Activated CD4-positive, alpha-beta T cell treated with anti-CD3 and anti-CD28 coated beads, Interleukin-2, amount 50 U/mL, for 16 hours (primary cell): Measurements from ENCODE around the gene AK3.
"Not testable (repeated sequence)": the region's sequence is repeated elsewhere in the genome, so short reads cannot be mapped to it uniquely, and the experiment has no call there.

Experiments
- DNase-seq: peaks from one replicate; pipeline ENCODE4 v3.0.0-alpha.2; 2020

Gene AK3

DNA sequence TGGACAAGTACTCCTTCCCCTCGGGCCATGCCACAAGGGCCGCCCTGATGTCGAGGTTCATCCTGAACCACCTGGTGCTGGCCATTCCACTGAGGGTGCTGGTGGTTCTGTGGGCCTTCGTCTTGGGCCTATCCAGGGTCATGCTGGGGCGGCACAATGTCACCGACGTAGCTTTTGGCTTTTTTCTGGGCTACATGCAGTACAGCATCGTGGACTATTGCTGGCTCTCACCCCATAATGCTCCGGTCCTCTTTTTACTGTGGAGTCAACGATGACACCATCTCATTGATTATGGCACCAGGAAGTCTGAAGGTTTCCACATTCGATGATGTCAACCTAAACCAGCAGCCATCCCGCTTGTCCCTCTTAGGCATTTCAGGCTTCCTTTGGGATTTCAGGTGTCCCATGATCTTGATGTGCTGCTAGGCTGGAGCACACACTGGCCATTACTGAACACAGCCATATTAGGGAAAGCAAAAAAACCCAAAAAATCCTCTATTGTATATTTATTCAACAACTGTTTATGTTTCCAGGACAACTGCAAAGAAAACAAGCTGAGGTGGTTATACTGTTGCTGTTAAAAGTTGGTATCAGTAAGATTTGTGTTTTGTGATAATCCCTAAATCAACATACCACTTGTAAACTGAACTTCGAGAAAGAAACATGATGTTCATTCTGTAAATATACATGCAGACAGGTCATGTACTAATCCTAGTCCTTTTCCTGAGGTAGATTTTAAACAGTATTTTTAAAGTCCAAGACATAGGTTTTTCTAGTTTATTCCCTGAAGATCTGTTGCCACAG, 77.8 kb downstream of the AK3 start:
- no peak for DNase-seq

DNA sequence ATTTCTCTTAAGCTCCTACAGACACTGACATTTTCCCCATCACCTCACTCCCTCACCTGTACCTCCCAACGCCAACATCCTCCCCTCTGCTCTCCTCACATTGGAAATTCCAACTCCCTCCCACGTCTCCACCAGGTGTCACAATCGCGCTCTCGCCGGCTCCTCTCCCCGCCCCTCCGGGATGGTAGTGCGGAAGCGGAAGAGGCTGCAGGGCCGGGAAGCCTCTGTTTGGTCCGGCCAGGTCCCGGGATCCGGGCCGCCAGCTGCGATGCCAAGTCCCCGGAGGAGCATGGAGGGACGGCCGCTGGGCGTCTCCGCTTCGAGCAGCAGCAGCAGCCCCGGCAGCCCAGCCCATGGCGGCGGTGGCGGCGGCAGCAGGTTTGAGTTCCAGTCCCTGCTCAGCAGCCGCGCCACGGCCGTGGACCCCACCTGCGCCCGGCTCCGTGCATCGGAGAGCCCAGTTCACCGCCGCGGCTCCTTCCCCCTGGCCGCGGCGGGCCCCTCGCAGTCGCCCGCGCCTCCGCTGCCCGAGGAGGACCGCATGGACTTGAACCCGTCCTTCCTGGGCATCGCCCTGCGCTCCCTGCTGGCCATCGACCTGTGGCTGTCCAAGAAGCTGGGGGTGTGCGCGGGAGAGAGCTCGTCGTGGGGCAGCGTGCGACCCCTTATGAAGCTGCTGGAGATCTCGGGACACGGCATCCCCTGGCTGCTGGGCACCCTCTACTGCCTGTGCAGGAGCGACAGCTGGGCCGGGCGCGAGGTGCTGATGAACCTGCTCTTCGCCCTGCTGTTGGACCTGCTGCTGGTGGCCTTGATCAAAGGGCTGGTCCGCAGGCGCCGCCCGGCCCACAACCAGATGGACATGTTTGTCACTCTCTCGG, 78.7 kb downstream of the AK3 start, which contains the start of gene PLPP6:
Gene PLPP6 (plus strand): TSS at position 187 of the 881 bp plus-strand sequence. CDS start 82 bp downstream, at position 269.
- peak; percentile 84 for DNase-seq

DNA sequence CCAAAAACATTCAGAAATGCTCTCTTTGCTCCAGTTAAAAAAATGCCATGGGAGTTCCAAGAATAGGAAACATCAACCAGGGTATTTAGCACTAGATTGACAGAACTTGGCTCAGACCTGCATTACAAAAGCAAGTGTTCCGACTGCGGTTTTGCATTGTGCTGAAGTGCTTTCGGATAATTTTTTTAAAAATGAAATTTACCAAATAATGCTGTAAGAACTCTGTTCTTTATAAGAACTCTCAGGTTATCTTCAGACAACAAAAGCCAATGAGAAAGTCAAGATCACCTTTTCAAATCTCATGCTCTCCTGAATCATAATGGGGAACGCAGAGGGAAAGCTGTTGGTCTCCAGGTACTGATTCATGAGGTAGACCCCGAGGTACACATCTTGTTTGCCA, 79.4 kb downstream of the AK3 start:
- no peak for DNase-seq

DNA sequence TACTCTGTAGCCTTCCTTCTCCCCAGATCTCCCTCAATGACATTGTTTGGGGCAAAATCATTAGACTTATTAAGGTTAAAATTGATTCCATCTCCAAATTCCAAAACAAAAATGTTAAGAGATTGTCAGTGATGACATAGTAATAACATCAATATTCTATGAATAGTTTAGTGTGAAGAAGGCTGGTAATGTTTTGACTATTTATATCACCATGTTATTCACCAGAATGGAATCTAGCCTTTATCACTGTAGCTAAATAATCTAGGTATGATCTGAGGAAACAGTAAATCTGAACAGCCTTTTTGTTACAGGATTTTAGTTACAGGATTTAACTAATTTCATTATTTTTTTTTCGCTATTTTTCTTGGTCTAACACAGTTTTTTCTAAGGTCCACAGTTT, 79.8 kb downstream of the AK3 start:
- DNase-seq, result no peak

DNA sequence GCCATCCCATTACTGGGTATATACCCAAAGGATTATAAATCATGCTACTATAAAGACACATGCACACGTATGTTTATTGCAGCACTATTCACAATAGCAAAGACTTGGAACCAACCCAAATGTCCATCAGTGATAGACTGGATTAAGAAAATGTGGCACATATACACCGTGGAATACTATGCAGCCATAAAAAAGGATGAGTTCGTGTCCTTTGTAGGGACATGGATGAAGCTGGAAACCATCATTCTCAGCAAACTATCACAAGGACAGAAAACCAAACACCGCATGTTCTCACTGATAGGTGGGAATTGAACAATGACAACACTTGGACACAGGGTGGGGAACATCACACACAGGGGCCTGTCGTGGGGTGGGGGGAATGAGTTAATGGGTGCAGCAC, 80.3 kb downstream of the AK3 start:
- not testable (repeated sequence) for DNase-seq
